ENCODE measurements around the gene TAB3. TPM values are rescaled to one million over a fixed set of nuclear protein-coding genes. Genes with fewer than 3 reads are reported as not detected.

Gene TAB3
- total RNA-seq, 1 experiment from 2014 or later, result 13.5 TPM

- WGBS (ENCODE audit: extremely low coverage, insufficient read length, low lambda C conversion rate), result no CpG with 5 or more reads among the region's 3 CpGs
- no peak for DNase-seq
- Histone ChIP-seq H4K91ac (ENCODE audit: insufficient read length, low read depth, low read length) (no peak overlapping the region), H3K79me1 (ENCODE audit: insufficient read depth, low read depth, low read length, poor library complexity, severe bottlenecking) (no peaks in the 10 kb centered on the region), H3K4me1 (ENCODE audit: insufficient read depth, low read length) (no peaks in the 10 kb centered on the region), H3T11ph (ENCODE audit: low read length) (no peak overlapping the region), H3K14ac (ENCODE audit: insufficient read depth, low read length) (no peak overlapping the region), H3K9ac (ENCODE audit: extremely low read depth, insufficient read length, low read length) (no peak overlapping the region), H2BK20ac (ENCODE audit: low read depth, low read length, poor library complexity, severe bottlenecking) (no peak overlapping the region), H3K27me3 (ENCODE audit: insufficient read depth, low read length) (no peaks in the 10 kb centered on the region), H2BK120ac (ENCODE audit: low read depth, low read length, poor library complexity, severe bottlenecking) (no peak overlapping the region), H2BK15ac (ENCODE audit: low read depth, low read length) (no peak overlapping the region), H3K4me2 (ENCODE audit: insufficient read depth, insufficient read length, low read length) (no peak overlapping the region), H2AFZ (ENCODE audit: low read length) (no peak overlapping the region), H4K5ac (ENCODE audit: insufficient read length, low read depth, low read length) (no peak overlapping the region), H4K20me1 (ENCODE audit: control insufficient read depth, insufficient read depth, insufficient read length) (no peaks in the 10 kb centered on the region), H2AK5ac (ENCODE audit: insufficient read length, low read length) (no peak overlapping the region), H3K18ac (ENCODE audit: insufficient read length, low read depth, low read length) (no peak overlapping the region), H2BK12ac (ENCODE audit: insufficient read length, low read depth, low read length) (no peak overlapping the region), H4K8ac (replicated peaks; ENCODE audit: insufficient read length, low read depth, low read length) (no peak overlapping the region), H3K23me2 (ENCODE audit: insufficient read length, low read depth, low read length, poor library complexity, severe bottlenecking) (no peaks in the 10 kb centered on the region), H3K4ac (ENCODE audit: low read depth, low read length) (no peak overlapping the region), H3K27ac (ENCODE audit: insufficient read length, low read depth, low read length) (no peak overlapping the region), H2BK5ac (ENCODE audit: insufficient read length, low read length) (no peak overlapping the region), H3K23ac (ENCODE audit: insufficient read length, low read depth, low read length) (no peak overlapping the region), H3K79me2 (ENCODE audit: insufficient read depth, low read length) (no peaks in the 10 kb centered on the region), H3K56ac (ENCODE audit: insufficient read length, low read depth, low read length) (no peak overlapping the region), H3K9me3 (ENCODE audit: control insufficient read depth, low read depth, low read length) (no peaks in the 10 kb centered on the region)
- peaks cover 51 to 53% of the 10 kb centered on the region in 2 experiments for H3K9me3 Mint-ChIP-seq
- no peak overlapping the region for H3K27ac Mint-ChIP-seq
- no peaks in the 10 kb centered on the region; a peak in 2 of 7 replicates for H3K36me3 Mint-ChIP-seq (ENCODE audit: insufficient read depth in 1 of 3, low read depth in 3 of 3)
- no peak for TF ChIP-seq CTCF (conservative IDR thresholded peaks at IDR 0.05)
- H3K27me3 Mint-ChIP-seq (ENCODE audit: low read depth), result no peaks in the 10 kb centered on the region
- H3K4me1 Mint-ChIP-seq, result peaks cover 3 to 6% of the 10 kb centered on the region in 2 experiments; a peak in 2 of 4 replicates
- H3K4me3 Mint-ChIP-seq, result no peak overlapping the region
Measured at GRCh38 chrX:30816079-30816478, 73.0 kb downstream of the TAB3 start.

All from H9 (cell line).